ENCODE measurements around the gene DNAJB6. TPM values are rescaled to one million over a fixed set of nuclear protein-coding genes. Genes with fewer than 3 reads are reported as not detected.

The DNAJB6 gene
- total RNA-seq, 2 experiments from 2014 or later, result 56.4 to 65.9 TPM

DNA sequence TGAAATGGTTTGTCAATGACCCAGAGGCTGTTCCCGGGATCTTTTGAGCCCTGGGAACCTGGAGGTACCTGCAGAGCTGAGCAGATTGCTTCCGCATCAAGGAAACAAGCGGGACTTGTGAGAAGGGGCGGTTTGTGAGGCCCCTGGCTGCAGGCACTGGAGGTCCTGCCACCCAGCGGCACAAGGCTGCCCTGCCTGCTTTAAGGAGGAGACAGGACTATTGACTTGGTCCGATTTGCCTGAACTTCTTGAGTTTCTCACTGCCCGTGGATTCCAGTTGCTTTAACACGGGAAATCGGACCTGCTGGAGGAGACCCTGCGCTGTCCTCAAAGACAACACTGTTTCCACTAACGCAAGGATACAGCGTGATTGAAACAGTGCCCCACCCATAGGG lies 130.1 kb downstream of the DNAJB6 start:
- Histone ChIP-seq H3K9me3 (ENCODE audit: low read length) (no peaks in the 10 kb centered on the region), H2AFZ (ENCODE audit: low read length) (no peak overlapping the region), H3K27ac (ENCODE audit: low read depth, low read length, poor library complexity, severe bottlenecking) (no peak overlapping the region), H4K20me1 (ENCODE audit: insufficient read depth, low read length) (no peaks in the 10 kb centered on the region), H3K9me2 (ENCODE audit: insufficient read depth, low read length) (no peaks in the 10 kb centered on the region), H3K36me3 (ENCODE audit: insufficient read depth, low read length) (no peaks in the 10 kb centered on the region), H3K4me2 (ENCODE audit: low read length) (no peak overlapping the region), H3K79me2 (ENCODE audit: insufficient read depth, low read depth, low read length) (no peaks in the 10 kb centered on the region), H3K4me1 (ENCODE audit: insufficient read depth, low read length, poor library complexity, severe bottlenecking) (no peaks in the 10 kb centered on the region), H3K4me3 (ENCODE audit: low read depth, low read length, poor library complexity, severe bottlenecking) (no peak overlapping the region)
- TF ChIP-seq, protein P1, sequence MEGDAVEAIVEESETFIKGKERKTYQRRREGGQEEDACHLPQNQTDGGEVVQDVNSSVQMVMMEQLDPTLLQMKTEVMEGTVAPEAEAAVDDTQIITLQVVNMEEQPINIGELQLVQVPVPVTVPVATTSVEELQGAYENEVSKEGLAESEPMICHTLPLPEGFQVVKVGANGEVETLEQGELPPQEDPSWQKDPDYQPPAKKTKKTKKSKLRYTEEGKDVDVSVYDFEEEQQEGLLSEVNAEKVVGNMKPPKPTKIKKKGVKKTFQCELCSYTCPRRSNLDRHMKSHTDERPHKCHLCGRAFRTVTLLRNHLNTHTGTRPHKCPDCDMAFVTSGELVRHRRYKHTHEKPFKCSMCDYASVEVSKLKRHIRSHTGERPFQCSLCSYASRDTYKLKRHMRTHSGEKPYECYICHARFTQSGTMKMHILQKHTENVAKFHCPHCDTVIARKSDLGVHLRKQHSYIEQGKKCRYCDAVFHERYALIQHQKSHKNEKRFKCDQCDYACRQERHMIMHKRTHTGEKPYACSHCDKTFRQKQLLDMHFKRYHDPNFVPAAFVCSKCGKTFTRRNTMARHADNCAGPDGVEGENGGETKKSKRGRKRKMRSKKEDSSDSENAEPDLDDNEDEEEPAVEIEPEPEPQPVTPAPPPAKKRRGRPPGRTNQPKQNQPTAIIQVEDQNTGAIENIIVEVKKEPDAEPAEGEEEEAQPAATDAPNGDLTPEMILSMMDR (conservative IDR thresholded peaks at IDR 0.05; ENCODE audit: low read length), result no peak
- TF ChIP-seq EZH2phosphoT487 (IDR thresholded peaks at IDR 0.05; ENCODE audit: borderline replicate concordance, low read depth, low read length), result no peak
- DNase-seq (ENCODE audit: low spot score), result no peak
- intact Hi-C loops (cut with micrococcal nuclease; ENCODE audit: unreplicated experiment), result no loop called here
- POLR2A ChIA-PET, result no interaction called here
- BruUV-seq (replicated peaks), result no TSS peak
- CTCF ChIA-PET (ENCODE audit: unreplicated experiment), result no interaction called here

Other genes with a start within 250 kb of the DNAJB6 start
- 51.5 and 60.4 TPM in 2 replicates for gene UBE3C, start 198.1 kb upstream of the DNAJB6 start, total RNA-seq (2014; rRNA removed; shearing (Covaris generic))
- gene UBE3C, start 198.1 kb upstream of the DNAJB6 start, total RNA-seq (2022), result 60.0 and 66.1 TPM in 2 replicates